ENCODE data around the gene UNC45B.

GRCh38 chr17:35235289-35235688, 87.7 kb downstream of the UNC45B start:
- TF ChIP-seq, protein P1, sequence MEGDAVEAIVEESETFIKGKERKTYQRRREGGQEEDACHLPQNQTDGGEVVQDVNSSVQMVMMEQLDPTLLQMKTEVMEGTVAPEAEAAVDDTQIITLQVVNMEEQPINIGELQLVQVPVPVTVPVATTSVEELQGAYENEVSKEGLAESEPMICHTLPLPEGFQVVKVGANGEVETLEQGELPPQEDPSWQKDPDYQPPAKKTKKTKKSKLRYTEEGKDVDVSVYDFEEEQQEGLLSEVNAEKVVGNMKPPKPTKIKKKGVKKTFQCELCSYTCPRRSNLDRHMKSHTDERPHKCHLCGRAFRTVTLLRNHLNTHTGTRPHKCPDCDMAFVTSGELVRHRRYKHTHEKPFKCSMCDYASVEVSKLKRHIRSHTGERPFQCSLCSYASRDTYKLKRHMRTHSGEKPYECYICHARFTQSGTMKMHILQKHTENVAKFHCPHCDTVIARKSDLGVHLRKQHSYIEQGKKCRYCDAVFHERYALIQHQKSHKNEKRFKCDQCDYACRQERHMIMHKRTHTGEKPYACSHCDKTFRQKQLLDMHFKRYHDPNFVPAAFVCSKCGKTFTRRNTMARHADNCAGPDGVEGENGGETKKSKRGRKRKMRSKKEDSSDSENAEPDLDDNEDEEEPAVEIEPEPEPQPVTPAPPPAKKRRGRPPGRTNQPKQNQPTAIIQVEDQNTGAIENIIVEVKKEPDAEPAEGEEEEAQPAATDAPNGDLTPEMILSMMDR (IDR thresholded peaks at IDR 0.05): no peak
- TF ChIP-seq EZH2 (IDR thresholded peaks at IDR 0.05; ENCODE audit: borderline replicate concordance, insufficient read depth, low read depth, low read length, poor library complexity, severe bottlenecking): no peak

Data from B cell (primary cell).